Right atrium auricular region (tissue), 2 donors: Measurements from ENCODE around the gene BRINP1. TPM values are rescaled to one million over a fixed set of nuclear protein-coding genes. Genes with fewer than 3 reads are reported as not detected.

ENCODE experiments used
- DNase-seq: peaks from one replicate; pipeline ENCODE4 v3.0.0-alpha.2; 2019; ENCODE audit warnings: low spot score
- H3K27ac ChIP-seq, 2 donors: fragments of 200-600 bp; sonication (generic); 1 replicate in 1 of 2; 2 replicates in 1 of 2; pipeline ENCODE4 v1.5.1; 2016 to 2019
- H3K27me3 ChIP-seq, 2 donors: fragments of 200-600 bp; sonication (generic); one replicate each; pipeline versions ENCODE4 v1.5.1 to v1.6.0; 2017 to 2019
- H3K36me3 ChIP-seq: fragments of 200-600 bp; sonication (generic); one replicate; pipeline ENCODE4 v1.5.1; 2016
- H3K4me1 ChIP-seq, 2 donors: fragments of 200-600 bp; sonication (generic); one replicate each; pipeline versions ENCODE4 v1.5.1 to v1.6.0; 2017 to 2019
- H3K4me3 ChIP-seq, 2 donors: fragments of 200-600 bp; sonication (generic); 1 replicate in 1 of 2; 2 replicates in 1 of 2; pipeline ENCODE4 v1.5.1; 2017 to 2019; ENCODE audit warnings: mild to moderate bottlenecking in 1 of 2, moderate library complexity in 1 of 2
- H3K9me3 ChIP-seq, 2 donors: fragments of 200-600 bp; sonication (generic); one replicate each; pipeline ENCODE4 v1.5.1; 2019
- total RNA-seq, 2 donors: library from RNA; depleted of rRNA; stranded (reverse); fragments of >200 nt; gene quantifications; one replicate each; pipeline ENCODE4 v1.1.0, GENCODE V29; 2016
- TF ChIP-seq, protein P1 (sequence below), 2 donors: fragments of 200-600 bp; sonication (generic); IDR thresholded peaks; one replicate each; pipeline ENCODE4 v1.5.1; 2019; ENCODE audit warnings: antibody characterized with exemption in 2 of 2

BRINP1 gene
- total RNA-seq, 2 donors from 2014 or later = 0.78 to 2.0 TPM

GRCh38 chr9:119360237-119360636 lies 9.0 kb downstream of the BRINP1 start:
- no peaks in the 10 kb centered on the region for H3K27me3 ChIP-seq
- DNase-seq = no peak
- TF ChIP-seq, protein P1, sequence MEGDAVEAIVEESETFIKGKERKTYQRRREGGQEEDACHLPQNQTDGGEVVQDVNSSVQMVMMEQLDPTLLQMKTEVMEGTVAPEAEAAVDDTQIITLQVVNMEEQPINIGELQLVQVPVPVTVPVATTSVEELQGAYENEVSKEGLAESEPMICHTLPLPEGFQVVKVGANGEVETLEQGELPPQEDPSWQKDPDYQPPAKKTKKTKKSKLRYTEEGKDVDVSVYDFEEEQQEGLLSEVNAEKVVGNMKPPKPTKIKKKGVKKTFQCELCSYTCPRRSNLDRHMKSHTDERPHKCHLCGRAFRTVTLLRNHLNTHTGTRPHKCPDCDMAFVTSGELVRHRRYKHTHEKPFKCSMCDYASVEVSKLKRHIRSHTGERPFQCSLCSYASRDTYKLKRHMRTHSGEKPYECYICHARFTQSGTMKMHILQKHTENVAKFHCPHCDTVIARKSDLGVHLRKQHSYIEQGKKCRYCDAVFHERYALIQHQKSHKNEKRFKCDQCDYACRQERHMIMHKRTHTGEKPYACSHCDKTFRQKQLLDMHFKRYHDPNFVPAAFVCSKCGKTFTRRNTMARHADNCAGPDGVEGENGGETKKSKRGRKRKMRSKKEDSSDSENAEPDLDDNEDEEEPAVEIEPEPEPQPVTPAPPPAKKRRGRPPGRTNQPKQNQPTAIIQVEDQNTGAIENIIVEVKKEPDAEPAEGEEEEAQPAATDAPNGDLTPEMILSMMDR (IDR thresholded peaks at IDR 0.05) = no peak
- H3K27ac ChIP-seq = no peak overlapping the region
- no peaks in the 10 kb centered on the region for H3K4me1 ChIP-seq
- no peaks in the 10 kb centered on the region for H3K36me3 ChIP-seq
- no peak overlapping the region for H3K4me3 ChIP-seq
- no peaks in the 10 kb centered on the region for H3K9me3 ChIP-seq

GRCh38 chr9:119357336-119358096 lies 11.7 kb downstream of the BRINP1 start:
- TF ChIP-seq, protein P1 (IDR thresholded peaks at IDR 0.05) = no peak

GRCh38 chr9:119349351-119349825 lies 19.8 kb downstream of the BRINP1 start:
- Histone ChIP-seq H3K4me1 (no peaks in the 10 kb centered on the region), H3K36me3 (no peaks in the 10 kb centered on the region), H3K27ac (no peak overlapping the region), H3K9me3 (no peaks in the 10 kb centered on the region), H3K4me3 (no peak overlapping the region), H3K27me3 (no peaks in the 10 kb centered on the region)
- DNase-seq = no peak
- TF ChIP-seq, protein P1 (IDR thresholded peaks at IDR 0.05) = no peak

More at GRCh38 chr9:119357336-119358096, 11.7 kb downstream of the BRINP1 start:
- no peak overlapping the region for H3K4me3 ChIP-seq
- H3K36me3 ChIP-seq = no peaks in the 10 kb centered on the region
- H3K4me1 ChIP-seq = no peaks in the 10 kb centered on the region
- H3K9me3 ChIP-seq = no peaks in the 10 kb centered on the region
- no peaks in the 10 kb centered on the region for H3K27me3 ChIP-seq
- no peak overlapping the region for H3K27ac ChIP-seq
- DNase-seq = no peak

DNA sequence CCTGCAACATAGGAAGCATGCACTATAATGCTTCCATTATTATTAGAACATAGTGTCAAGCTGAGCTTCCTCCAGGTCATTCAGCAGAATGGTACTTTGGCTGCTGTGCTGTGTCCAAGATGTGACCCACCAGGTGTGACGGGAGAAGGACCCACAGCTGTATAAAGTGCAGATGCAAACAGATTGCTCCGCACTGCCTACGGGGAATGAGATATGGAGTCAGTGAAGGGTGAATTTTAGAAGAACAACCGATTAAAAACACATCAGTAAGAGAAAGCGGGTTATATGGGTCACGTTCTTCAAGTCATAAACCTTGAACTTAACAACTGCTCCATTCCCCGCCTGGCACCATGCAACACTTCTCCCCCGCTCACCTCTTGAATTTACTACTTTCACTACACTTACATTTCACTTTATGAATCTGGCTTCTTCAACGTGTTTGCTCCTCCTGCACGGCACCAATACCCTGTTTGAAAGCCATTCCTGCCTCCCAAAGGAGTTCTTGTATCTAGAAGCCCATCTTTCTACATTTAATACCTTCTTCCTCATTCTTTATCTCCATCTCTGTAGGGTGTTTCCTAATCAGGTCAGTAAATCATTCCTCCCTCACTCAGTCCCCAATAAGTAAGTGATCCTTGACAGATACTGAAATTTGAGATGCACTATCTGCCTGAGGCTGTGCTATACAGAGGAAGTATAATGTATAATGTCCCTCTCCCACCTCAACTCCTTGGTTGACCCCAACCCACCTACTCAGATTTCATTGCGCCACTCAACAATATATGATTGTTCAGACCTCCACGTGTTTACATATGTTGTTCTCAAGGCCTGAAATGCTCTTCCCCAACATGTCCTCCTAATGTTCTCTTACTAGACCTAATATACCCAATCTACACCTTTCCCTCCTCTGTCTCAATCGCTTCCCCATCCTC lies 25.9 kb downstream of the BRINP1 start:
- TF ChIP-seq, protein P1 (IDR thresholded peaks at IDR 0.05) = no peak
- Histone ChIP-seq H3K4me3 (no peak overlapping the region), H3K9me3 (no peaks in the 10 kb centered on the region), H3K27ac (no peak overlapping the region), H3K4me1 (no peaks in the 10 kb centered on the region), H3K36me3 (no peaks in the 10 kb centered on the region), H3K27me3 (no peaks in the 10 kb centered on the region)
- DNase-seq = no peak

DNA sequence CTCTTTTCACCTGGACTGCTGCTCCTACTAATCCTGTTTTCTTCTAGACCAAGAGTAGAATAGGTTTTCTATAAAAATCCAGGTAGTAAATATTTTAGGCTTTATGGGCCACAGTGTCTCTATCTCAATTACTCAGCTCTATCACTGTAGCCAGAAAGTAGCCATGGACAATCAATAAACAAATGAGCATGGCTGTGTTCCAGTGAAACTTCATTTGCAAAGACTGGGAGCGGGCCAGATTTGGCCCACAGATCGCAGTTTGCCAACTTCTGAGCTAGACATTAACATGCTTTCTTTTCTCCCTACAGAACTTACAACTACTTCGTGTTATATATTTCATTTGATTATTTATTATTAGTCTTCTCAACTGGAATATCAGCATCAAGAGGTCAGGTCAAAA lies 30.2 kb downstream of the BRINP1 start:
- TF ChIP-seq, protein P1 (IDR thresholded peaks at IDR 0.05) = no peak
- H3K27ac ChIP-seq = no peak overlapping the region
- H3K36me3 ChIP-seq = no peaks in the 10 kb centered on the region
- no peak overlapping the region for H3K4me3 ChIP-seq
- no peaks in the 10 kb centered on the region for H3K27me3 ChIP-seq
- no peaks in the 10 kb centered on the region for H3K9me3 ChIP-seq
- DNase-seq = no peak
- H3K4me1 ChIP-seq = no peaks in the 10 kb centered on the region
